ENCODE measurements around the gene LAMA3. TPM values are rescaled to one million over a fixed set of nuclear protein-coding genes. Genes with fewer than 3 reads are reported as not detected.

Gene LAMA3
- total and polyA plus RNA-seq, 2 experiments from 2014 or later = 3.9 to 4.9 TPM

GRCh38 chr18:23675236-23675635 is 14.0 kb upstream of the LAMA3 start:
- ATAC-seq = no peak
- DNase-seq (ENCODE audit: low spot score) = no peak
- H3K4me1 Mint-ChIP-seq = peaks cover 3% of the 10 kb centered on the region; the same call in 1 of the 3 replicates
- no peaks in the 10 kb centered on the region for H3K4me1 ChIP-seq (ENCODE audit: insufficient read depth)
- no peaks in the 10 kb centered on the region for H3F3A ChIP-seq (replicated peaks; ENCODE audit: low read depth)
- no peaks in the 10 kb centered on the region for H4K20me1 ChIP-seq (replicated peaks; ENCODE audit: insufficient read depth)
- no peak overlapping the region for H3K4me2 ChIP-seq
- TF ChIP-seq NANOG (IDR thresholded peaks at IDR 0.05; ENCODE audit: borderline replicate concordance) (no peak), POLR2AphosphoS5 (IDR thresholded peaks at IDR 0.05; ENCODE audit: low read depth) (no peak), ZNF331 (CRISPR knock-in tag; IDR thresholded peaks at IDR 0.05; ENCODE audit: low read depth) (no peak), STAT1 (IDR thresholded peaks at IDR 0.05; ENCODE audit: unreplicated experiment) (no peak), CREB1 (CRISPR knock-in tag; IDR thresholded peaks at IDR 0.05; ENCODE audit: low read depth) (no peak), EZH2 (IDR thresholded peaks at IDR 0.05; ENCODE audit: low read depth, unreplicated experiment) (no peak), ETS1 (IDR thresholded peaks at IDR 0.05) (no peak)
- TF ChIP-seq, protein P1, sequence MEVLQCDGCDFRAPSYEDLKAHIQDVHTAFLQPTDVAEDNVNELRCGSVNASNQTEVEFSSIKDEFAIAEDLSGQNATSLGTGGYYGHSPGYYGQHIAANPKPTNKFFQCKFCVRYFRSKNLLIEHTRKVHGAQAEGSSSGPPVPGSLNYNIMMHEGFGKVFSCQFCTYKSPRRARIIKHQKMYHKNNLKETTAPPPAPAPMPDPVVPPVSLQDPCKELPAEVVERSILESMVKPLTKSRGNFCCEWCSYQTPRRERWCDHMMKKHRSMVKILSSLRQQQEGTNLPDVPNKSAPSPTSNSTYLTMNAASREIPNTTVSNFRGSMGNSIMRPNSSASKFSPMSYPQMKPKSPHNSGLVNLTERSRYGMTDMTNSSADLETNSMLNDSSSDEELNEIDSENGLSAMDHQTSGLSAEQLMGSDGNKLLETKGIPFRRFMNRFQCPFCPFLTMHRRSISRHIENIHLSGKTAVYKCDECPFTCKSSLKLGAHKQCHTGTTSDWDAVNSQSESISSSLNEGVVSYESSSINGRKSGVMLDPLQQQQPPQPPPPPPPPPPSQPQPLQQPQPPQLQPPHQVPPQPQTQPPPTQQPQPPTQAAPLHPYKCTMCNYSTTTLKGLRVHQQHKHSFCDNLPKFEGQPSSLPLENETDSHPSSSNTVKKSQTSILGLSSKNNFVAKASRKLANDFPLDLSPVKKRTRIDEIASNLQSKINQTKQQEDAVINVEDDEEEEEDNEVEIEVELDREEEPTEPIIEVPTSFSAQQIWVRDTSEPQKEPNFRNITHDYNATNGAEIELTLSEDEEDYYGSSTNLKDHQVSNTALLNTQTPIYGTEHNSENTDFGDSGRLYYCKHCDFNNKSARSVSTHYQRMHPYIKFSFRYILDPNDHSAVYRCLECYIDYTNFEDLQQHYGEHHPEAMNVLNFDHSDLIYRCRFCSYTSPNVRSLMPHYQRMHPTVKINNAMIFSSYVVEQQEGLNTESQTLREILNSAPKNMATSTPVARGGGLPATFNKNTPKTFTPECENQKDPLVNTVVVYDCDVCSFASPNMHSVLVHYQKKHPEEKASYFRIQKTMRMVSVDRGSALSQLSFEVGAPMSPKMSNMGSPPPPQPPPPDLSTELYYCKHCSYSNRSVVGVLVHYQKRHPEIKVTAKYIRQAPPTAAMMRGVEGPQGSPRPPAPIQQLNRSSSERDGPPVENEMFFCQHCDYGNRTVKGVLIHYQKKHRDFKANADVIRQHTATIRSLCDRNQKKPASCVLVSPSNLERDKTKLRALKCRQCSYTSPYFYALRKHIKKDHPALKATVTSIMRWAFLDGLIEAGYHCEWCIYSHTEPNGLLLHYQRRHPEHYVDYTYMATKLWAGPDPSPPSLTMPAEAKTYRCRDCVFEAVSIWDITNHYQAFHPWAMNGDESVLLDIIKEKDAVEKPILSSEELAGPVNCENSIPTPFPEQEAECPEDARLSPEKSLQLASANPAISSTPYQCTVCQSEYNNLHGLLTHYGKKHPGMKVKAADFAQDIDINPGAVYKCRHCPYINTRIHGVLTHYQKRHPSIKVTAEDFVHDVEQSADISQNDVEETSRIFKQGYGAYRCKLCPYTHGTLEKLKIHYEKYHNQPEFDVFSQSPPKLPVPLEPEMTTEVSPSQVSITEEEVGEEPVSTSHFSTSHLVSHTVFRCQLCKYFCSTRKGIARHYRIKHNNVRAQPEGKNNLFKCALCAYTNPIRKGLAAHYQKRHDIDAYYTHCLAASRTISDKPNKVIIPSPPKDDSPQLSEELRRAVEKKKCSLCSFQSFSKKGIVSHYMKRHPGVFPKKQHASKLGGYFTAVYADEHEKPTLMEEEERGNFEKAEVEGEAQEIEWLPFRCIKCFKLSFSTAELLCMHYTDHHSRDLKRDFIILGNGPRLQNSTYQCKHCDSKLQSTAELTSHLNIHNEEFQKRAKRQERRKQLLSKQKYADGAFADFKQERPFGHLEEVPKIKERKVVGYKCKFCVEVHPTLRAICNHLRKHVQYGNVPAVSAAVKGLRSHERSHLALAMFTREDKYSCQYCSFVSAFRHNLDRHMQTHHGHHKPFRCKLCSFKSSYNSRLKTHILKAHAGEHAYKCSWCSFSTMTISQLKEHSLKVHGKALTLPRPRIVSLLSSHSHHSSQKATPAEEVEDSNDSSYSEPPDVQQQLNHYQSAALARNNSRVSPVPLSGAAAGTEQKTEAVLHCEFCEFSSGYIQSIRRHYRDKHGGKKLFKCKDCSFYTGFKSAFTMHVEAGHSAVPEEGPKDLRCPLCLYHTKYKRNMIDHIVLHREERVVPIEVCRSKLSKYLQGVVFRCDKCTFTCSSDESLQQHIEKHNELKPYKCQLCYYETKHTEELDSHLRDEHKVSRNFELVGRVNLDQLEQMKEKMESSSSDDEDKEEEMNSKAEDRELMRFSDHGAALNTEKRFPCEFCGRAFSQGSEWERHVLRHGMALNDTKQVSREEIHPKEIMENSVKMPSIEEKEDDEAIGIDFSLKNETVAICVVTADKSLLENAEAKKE (CRISPR knock-in tag; IDR thresholded peaks at IDR 0.05) = no peak
- H3K27ac ChIP-seq (ENCODE audit: low read depth) = no peak overlapping the region
- H3K4me3 Mint-ChIP-seq = no peak overlapping the region
- no peaks in the 10 kb centered on the region for H3K36me3 Mint-ChIP-seq (ENCODE audit: low read depth)
- H3K9me2 ChIP-seq (ENCODE audit: insufficient read depth) = peaks cover 5% of the 10 kb centered on the region; the same call in 1 of the 2 replicates
- H3K27ac Mint-ChIP-seq = no peak overlapping the region
- no peaks in the 10 kb centered on the region for H3K79me2 ChIP-seq (replicated peaks; ENCODE audit: insufficient read depth)
- no peak overlapping the region for H3K4me3 ChIP-seq
- no peaks in the 10 kb centered on the region for H3K27me3 ChIP-seq (ENCODE audit: insufficient read depth)
- H3K27me3 Mint-ChIP-seq (ENCODE audit: insufficient read depth, low read depth, poor library complexity) = peaks cover 3% of the 10 kb centered on the region
- no peaks in the 10 kb centered on the region for H3K9me3 Mint-ChIP-seq
- no peaks in the 10 kb centered on the region for H3K36me3 ChIP-seq (ENCODE audit: insufficient read depth)
- no peak overlapping the region for H2AFZ ChIP-seq
